ENCODE results near the gene THAP8. TPM values are rescaled to one million over a fixed set of nuclear protein-coding genes. Genes with fewer than 3 reads are reported as not detected.

Gene THAP8
- polyA plus RNA-seq, 3 donors, result 2.4 to 6.0 (median 3.1) TPM

DNA sequence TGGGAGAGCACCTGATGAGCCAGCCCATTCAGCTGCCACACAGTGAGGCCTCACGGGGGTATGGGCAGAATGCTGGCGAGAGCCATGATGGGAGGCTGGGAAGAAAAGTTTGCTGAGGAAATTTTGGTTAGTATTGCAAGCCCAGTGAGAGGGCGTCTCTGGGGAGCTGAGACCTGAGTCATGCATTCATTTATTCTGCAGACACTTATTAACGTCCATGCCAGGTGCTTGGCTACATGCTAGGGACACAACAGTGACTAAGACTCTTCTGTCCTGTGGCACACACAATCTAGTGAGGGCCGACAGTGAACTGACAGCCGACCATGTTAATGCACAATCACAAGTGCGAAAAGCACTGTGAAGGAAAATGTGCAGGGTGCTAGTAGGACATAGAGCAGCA lies 27.8 kb upstream of the THAP8 start:
- no peak overlapping the region for H2AFZ ChIP-seq (ENCODE audit: insufficient read depth, low read depth, low read length, poor library complexity, severe bottlenecking)
- no peak overlapping the region for H3K9ac ChIP-seq (ENCODE audit: insufficient read depth, low read length, poor library complexity, severe bottlenecking)
- no peaks in the 10 kb centered on the region for H3K9me3 ChIP-seq (replicated peaks in 1 of 2; ENCODE audit: control insufficient read depth in 1 of 2, insufficient read depth in 1 of 2, low read length in 2 of 2)
- H3K27ac ChIP-seq (ENCODE audit: low read depth in 1 of 2, low read length in 2 of 2), result no peak overlapping the region
- no peaks in the 10 kb centered on the region for H3K79me2 ChIP-seq (ENCODE audit: insufficient read depth, low read length)
- WGBS (ENCODE audit: insufficient coverage), result 95% methylated on average over 4 of the region's 7 CpGs
- H3K4me3 Mint-ChIP-seq, result no peak overlapping the region
- no peak overlapping the region for H3K4me3 ChIP-seq (replicated peaks in 1 of 3; ENCODE audit: low read depth in 2 of 3, low read length in 3 of 3)
- no peak for DNase-seq
- H3K36me3 Mint-ChIP-seq, result peaks cover 59 to 86% of the 10 kb centered on the region in 2 donors
- H3K9me3 Mint-ChIP-seq, result no peaks in the 10 kb centered on the region
- no peaks in the 10 kb centered on the region for H3K27me3 ChIP-seq (ENCODE audit: control insufficient read depth in 2 of 2, insufficient read depth in 2 of 2, low read length in 2 of 2)
- no peaks in the 10 kb centered on the region for H3K4me1 ChIP-seq (ENCODE audit: control insufficient read depth in 1 of 2, insufficient read depth in 2 of 2, low read length in 2 of 2)
- no peaks in the 10 kb centered on the region for H4K20me1 ChIP-seq (ENCODE audit: insufficient read depth, low read length)
- H3K27ac Mint-ChIP-seq, result peak overlapping the region in 3 of 7 donors; percentile 32 to 59 (median 34)
- H3K4me2 ChIP-seq (replicated peaks; ENCODE audit: extremely low read depth, low read length, poor library complexity, severe bottlenecking), result no peak overlapping the region
- TF ChIP-seq, protein P1, sequence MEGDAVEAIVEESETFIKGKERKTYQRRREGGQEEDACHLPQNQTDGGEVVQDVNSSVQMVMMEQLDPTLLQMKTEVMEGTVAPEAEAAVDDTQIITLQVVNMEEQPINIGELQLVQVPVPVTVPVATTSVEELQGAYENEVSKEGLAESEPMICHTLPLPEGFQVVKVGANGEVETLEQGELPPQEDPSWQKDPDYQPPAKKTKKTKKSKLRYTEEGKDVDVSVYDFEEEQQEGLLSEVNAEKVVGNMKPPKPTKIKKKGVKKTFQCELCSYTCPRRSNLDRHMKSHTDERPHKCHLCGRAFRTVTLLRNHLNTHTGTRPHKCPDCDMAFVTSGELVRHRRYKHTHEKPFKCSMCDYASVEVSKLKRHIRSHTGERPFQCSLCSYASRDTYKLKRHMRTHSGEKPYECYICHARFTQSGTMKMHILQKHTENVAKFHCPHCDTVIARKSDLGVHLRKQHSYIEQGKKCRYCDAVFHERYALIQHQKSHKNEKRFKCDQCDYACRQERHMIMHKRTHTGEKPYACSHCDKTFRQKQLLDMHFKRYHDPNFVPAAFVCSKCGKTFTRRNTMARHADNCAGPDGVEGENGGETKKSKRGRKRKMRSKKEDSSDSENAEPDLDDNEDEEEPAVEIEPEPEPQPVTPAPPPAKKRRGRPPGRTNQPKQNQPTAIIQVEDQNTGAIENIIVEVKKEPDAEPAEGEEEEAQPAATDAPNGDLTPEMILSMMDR (IDR thresholded peaks at IDR 0.05), result no peak
- no peaks in the 10 kb centered on the region for H3K4me1 Mint-ChIP-seq
- H3K27me3 Mint-ChIP-seq (ENCODE audit: low read depth in 3 of 3), result peaks cover 0 to 4% (median 0%) of the 10 kb centered on the region in 3 donors
- H3K36me3 ChIP-seq (replicated peaks in 1 of 2; ENCODE audit: control insufficient read depth in 1 of 2, insufficient read depth in 2 of 2, low read length in 2 of 2), result peaks cover 44 to 78% of the 10 kb centered on the region in 2 donors
- intact Hi-C loops (cut with micrococcal nuclease), result no loop called here

- DNase-seq, result no peak
- H3K4me3 ChIP-seq (replicated peaks in 1 of 3; ENCODE audit: low read depth in 2 of 3, low read length in 3 of 3), result no peak overlapping the region
- TF ChIP-seq, protein P1 (IDR thresholded peaks at IDR 0.05), result no peak
- peaks cover 39 to 76% of the 10 kb centered on the region in 2 donors for H3K36me3 ChIP-seq (replicated peaks in 1 of 2; ENCODE audit: control insufficient read depth in 1 of 2, insufficient read depth in 2 of 2, low read length in 2 of 2)
- H3K4me2 ChIP-seq (replicated peaks; ENCODE audit: extremely low read depth, low read length, poor library complexity, severe bottlenecking), result no peak overlapping the region
- 93% methylated on average over 3 of the region's 3 CpGs for WGBS (ENCODE audit: insufficient coverage)
- H3K9me3 ChIP-seq (replicated peaks in 1 of 2; ENCODE audit: control insufficient read depth in 1 of 2, insufficient read depth in 1 of 2, low read length in 2 of 2), result no peaks in the 10 kb centered on the region
- H3K9ac ChIP-seq (ENCODE audit: insufficient read depth, low read length, poor library complexity, severe bottlenecking), result no peak overlapping the region
- Mint-ChIP-seq H3K4me3 (no peak overlapping the region), H3K27me3 (ENCODE audit: low read depth in 3 of 3) (peaks cover 0 to 4% (median 0%) of the 10 kb centered on the region in 3 donors), H3K27ac (peak overlapping the region in 3 of 7 donors; percentile 34 to 59 (median 54)), H3K36me3 (peaks cover 55 to 85% of the 10 kb centered on the region in 2 donors), H3K9me3 (no peaks in the 10 kb centered on the region), H3K4me1 (no peaks in the 10 kb centered on the region)
- H4K20me1 ChIP-seq (ENCODE audit: insufficient read depth, low read length), result no peaks in the 10 kb centered on the region
- no peaks in the 10 kb centered on the region for H3K79me2 ChIP-seq (ENCODE audit: insufficient read depth, low read length)
- no peak overlapping the region for H3K27ac ChIP-seq (ENCODE audit: low read depth in 1 of 2, low read length in 2 of 2)
- H3K4me1 ChIP-seq (ENCODE audit: control insufficient read depth in 1 of 2, insufficient read depth in 2 of 2, low read length in 2 of 2), result no peaks in the 10 kb centered on the region
- intact Hi-C loops (cut with micrococcal nuclease), result no loop called here
- H2AFZ ChIP-seq (ENCODE audit: insufficient read depth, low read depth, low read length, poor library complexity, severe bottlenecking), result no peak overlapping the region
- H3K27me3 ChIP-seq (ENCODE audit: control insufficient read depth in 2 of 2, insufficient read depth in 2 of 2, low read length in 2 of 2), result no peaks in the 10 kb centered on the region
Measured at GRCh38 chr19:36081385-36081784, 27.3 kb upstream of the THAP8 start.

All from CD14-positive monocyte (primary cell).